Measurements from ENCODE around the gene ZNF19.

The ZNF19 gene

DNA sequence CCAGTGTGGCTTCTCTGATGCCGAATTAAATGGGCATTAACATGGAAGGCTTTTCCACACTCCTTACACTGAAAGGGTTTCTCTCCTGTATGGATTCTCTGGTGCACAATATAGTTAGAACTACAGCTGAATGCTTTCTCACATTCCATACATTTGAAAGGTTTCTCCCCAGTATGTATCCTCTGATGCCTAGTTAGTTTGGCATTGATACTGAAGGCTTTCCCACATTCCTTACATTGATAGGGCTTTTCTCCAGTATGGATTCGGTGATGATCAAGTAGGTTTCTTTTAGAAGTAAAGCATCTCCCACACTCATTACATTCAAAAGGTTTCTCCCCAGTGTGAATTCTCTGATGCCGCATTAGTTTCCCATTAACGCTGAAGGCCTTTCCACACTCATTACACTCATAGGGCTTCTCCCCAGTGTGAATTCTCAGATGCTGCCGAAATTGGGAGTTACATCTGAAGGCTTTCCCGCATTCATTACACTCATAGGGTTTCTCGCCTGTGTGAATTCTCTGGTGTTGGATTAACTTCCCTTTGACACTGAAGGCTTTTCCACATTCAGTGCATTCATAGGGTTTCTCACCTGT is 40.8 kb downstream of the ZNF19 start:
- H4K20me1 ChIP-seq: no peaks in the 10 kb centered on the region
- H3K4me1 ChIP-seq: no peaks in the 10 kb centered on the region
- no peak overlapping the region for H3K4me2 ChIP-seq
- peaks cover 74% of the 10 kb centered on the region for H3K36me3 ChIP-seq
- no peak overlapping the region for H3K27ac ChIP-seq
- no peak overlapping the region for H3K9ac ChIP-seq
- TF ChIP-seq Cebpa-rat (IDR thresholded peaks at IDR 0.05): no peak
- peaks cover 99% of the 10 kb centered on the region for H3K9me3 ChIP-seq
- 0 out of 2 replicates have a peak, but pooled peaks cover 10% of the 10 kb centered on the region for H3K27me3 ChIP-seq
- H3K4me3 ChIP-seq: peak overlapping the region; percentile 46

DNA sequence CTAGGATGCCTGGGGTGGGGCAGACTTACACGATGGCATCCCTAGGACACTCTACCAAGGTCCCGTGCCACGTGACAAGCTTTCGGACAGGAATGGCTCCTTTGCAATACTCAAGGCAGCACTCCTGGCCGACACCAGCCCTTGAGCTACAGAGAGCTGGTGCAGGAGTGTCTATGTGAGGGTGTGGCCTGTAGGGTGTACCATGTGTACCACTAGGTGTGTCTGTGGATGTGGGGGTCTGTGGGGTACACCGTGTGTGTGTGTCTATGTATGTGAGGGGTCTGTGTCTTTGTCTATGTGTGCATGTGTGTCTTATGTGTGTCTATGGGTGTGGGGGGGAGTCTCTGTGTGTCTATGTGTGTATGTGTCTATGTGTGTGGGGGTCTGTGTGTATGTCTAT is 45.4 kb downstream of the ZNF19 start:
- no peaks in the 10 kb centered on the region for H4K20me1 ChIP-seq
- H3K9ac ChIP-seq: no peak overlapping the region
- peaks cover 75% of the 10 kb centered on the region for H3K9me3 ChIP-seq
- peaks cover 10% of the 10 kb centered on the region for H3K4me1 ChIP-seq
- no peak overlapping the region for H3K4me3 ChIP-seq
- H3K27me3 ChIP-seq: 0 out of 2 replicates have a peak, but pooled peaks cover 5% of the 10 kb centered on the region
- no peak for TF ChIP-seq Cebpa-rat (IDR thresholded peaks at IDR 0.05)
- H3K36me3 ChIP-seq: peaks cover 27% of the 10 kb centered on the region
- H3K27ac ChIP-seq: no peak overlapping the region
- no peak overlapping the region for H3K4me2 ChIP-seq

DNA sequence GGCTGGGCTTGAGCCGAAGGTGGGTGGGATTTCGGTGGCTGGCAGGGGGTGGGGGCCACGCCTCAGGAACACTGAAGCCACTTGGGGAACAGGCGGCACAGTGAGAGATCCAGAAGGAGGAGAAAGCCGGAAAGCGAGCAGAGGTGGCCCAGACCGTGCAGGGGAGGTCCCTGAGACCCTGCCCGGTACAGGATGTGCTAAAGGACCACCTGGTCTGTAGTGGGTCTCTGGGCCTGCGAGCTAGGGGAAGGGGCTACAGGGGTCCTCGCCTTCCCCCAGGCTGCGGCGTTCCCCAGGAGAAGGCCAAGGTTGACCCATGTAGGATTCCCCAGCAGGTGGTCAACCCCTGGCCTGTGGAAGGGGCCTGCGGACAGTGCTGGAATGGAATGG is 47.1 kb downstream of the ZNF19 start, which contains the start of gene TLE7:
Gene TLE7, minus strand, starts transcription at position 4 of the 390 bp plus-strand sequence. CDS start 8,730 bp downstream, outside the sequence.
- Histone ChIP-seq H3K4me2 (no peak within 1 kb of the TSS), H3K9me3 (peaks cover 58% of the 10 kb centered on the region), H3K27me3 (no peaks in the 10 kb centered on the region), H3K4me3 (no peak within 1 kb of the TSS), H3K4me1 (peaks cover 10% of the 10 kb centered on the region), H3K36me3 (peaks cover 12% of the 10 kb centered on the region), H3K9ac (no peak within 1 kb of the TSS), H3K27ac (no peak within 1 kb of the TSS), H4K20me1 (no peaks in the 10 kb centered on the region)
- no peak for TF ChIP-seq Cebpa-rat (IDR thresholded peaks at IDR 0.05)

DNA sequence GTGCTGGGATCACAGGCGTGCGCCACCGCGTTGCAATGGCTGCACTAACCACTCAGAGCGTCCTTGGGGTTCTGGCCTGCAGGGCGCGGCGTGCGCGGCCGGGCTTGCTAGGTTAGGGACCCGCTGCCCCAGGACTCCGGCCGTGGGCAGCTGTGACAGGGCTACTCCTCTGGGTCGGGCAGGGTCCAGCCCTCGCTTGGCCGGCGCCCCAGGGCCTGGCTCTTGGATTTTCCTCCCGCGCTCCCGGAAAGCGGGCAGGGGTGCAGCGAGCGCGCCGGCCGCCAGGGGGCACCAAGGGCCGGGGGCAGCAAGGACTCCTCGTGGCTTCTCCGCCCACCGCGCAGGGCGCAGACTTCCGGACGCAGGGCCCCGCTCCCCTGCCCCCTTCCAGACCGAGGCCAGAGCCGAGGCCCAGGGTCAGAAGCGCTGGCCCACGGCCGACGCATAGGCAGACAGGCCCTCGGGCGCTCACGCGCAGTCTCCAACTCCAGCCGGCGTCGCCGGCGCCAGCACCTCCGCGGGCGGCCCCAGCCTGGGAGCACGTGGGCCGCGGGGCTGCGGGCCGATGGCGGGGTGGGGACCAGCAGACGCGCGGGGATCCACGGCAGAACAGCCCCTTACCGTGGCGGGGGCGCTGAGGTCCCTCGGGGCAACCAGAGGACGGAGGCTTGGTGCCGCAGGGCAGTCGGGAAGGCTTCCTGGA is 47.6 kb downstream of the ZNF19 start:
- Histone ChIP-seq H3K27ac (no peak overlapping the region), H3K4me1 (peaks cover 10% of the 10 kb centered on the region), H3K36me3 (peaks cover 7% of the 10 kb centered on the region), H3K9me3 (peaks cover 53% of the 10 kb centered on the region), H3K4me3 (no peak overlapping the region), H3K4me2 (no peak overlapping the region), H4K20me1 (no peaks in the 10 kb centered on the region), H3K9ac (no peak overlapping the region), H3K27me3 (no peaks in the 10 kb centered on the region)
- TF ChIP-seq Cebpa-rat (IDR thresholded peaks at IDR 0.05): no peak

DNA sequence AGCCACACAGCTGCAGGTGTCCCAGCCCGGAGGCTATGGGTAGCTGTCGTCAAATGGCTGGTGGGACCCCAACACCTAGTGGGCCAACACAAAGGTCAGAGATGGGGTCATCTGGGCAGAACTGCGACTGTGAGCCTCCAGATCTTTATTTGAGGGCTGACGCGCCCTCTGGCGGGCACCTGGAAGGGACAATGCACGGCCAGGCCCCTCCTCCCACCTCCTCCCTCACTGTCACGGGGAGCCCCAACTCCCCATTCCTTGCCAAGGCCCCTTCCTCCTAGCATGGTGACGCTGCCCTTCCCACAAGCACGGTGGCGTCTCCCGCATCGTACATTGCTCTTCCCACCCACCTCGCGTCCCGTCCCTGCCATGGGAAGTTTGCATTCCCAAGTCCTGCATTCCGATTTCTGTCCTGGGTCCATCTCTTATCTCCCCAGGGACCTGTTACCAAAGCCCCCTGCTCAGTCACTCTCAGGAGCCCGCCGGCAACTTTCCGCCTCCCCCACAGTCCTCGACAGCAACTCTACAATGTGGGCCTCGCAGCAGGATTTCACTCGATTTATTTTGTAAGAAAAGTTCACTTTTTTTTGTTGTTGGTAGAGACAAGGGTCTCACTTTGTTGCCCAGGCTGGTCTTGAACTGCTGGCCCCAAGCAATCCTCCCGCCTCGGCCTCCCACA is 48.3 kb downstream of the ZNF19 start:
- no peak for TF ChIP-seq Cebpa-rat (IDR thresholded peaks at IDR 0.05)
- peaks cover 10% of the 10 kb centered on the region for H3K4me1 ChIP-seq
- no peak overlapping the region for H3K27ac ChIP-seq
- no peak overlapping the region for H3K9ac ChIP-seq
- H4K20me1 ChIP-seq: no peaks in the 10 kb centered on the region
- no peak overlapping the region for H3K4me2 ChIP-seq
- H3K36me3 ChIP-seq: no peaks in the 10 kb centered on the region
- H3K4me3 ChIP-seq: no peak overlapping the region
- H3K9me3 ChIP-seq: peaks cover 46% of the 10 kb centered on the region
- no peaks in the 10 kb centered on the region for H3K27me3 ChIP-seq

DNA sequence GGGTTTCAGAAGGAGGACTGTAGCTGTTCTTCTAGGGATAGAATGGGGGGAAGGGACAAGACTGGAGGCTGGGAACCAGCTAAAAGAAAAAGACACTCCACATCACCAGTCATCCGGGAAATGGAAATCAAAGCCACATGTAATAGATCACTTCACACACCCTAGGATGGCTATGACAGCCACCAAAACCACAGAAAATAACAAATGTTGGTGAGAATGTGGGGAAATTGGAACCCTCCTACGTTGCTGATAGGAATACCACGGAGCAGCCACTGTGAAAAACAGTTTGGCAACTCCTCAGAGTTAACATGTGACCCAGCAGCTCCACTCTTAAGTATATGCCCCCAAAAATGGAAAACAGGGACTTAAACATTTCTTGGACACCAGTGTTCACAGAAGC is 49.6 kb downstream of the ZNF19 start:
- Histone ChIP-seq H3K4me1 (peaks cover 10% of the 10 kb centered on the region), H3K4me3 (no peak overlapping the region), H3K4me2 (0 out of 2 replicates have a peak overlapping the region, but pooled peaks have one; percentile 0), H3K9me3 (peaks cover 33% of the 10 kb centered on the region), H4K20me1 (no peaks in the 10 kb centered on the region), H3K27ac (no peak overlapping the region), H3K27me3 (no peaks in the 10 kb centered on the region), H3K9ac (no peak overlapping the region), H3K36me3 (no peaks in the 10 kb centered on the region)
- TF ChIP-seq Cebpa-rat (IDR thresholded peaks at IDR 0.05): no peak

DNA sequence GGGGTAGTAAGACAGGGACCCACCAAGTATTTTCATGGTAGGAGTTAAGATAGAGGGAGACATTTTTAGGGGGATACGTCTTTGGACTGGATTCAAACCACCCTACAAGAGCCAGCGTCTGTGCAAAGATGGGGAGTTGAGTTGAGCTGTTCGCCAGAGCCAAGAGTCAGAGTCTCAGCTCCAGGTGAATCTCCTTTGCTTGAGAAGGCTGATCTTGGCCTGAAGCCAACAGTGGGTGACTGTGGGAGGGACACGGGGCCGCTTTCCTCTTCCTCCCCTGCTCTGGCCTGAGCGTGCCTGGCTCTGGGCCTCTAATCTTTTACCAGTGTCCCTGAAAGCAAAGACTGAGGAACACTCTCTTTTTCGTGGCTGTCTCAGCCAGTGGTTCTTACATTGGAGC is 52.7 kb downstream of the ZNF19 start:
- Histone ChIP-seq H3K9ac (no peak overlapping the region), H3K27me3 (no peaks in the 10 kb centered on the region)

DNA sequence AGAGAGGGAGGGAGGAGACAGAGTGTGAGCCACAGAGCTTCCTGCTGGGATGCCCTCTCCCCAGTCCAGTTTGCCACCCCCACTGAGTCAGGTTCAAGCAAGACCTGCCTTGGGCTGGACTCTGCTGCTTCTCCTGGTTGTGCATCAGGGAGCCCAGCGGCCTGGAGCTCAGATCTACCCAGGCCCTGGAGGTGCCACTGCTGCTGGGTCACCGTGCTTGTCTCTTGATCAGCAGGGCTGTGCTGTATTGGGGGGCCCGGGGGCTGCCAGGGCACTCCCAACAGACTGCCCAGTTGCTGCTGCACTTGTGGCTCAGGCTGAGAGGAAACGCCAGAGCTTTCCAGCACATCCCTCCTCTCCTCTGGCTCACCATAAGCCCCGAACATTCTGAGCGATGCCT is 56.2 kb downstream of the ZNF19 start:
- H3K9me3 ChIP-seq: peaks cover 11% of the 10 kb centered on the region
- no peaks in the 10 kb centered on the region for H3K36me3 ChIP-seq
- no peak overlapping the region for H3K9ac ChIP-seq
- H3K4me3 ChIP-seq: no peak overlapping the region
- H3K4me2 ChIP-seq: no peak overlapping the region
- H3K4me1 ChIP-seq: no peaks in the 10 kb centered on the region
- no peaks in the 10 kb centered on the region for H4K20me1 ChIP-seq
- H3K27me3 ChIP-seq: no peaks in the 10 kb centered on the region
- no peak for TF ChIP-seq Cebpa-rat (IDR thresholded peaks at IDR 0.05)
- no peak overlapping the region for H3K27ac ChIP-seq

More for the DNA sequence above, 52.7 kb downstream of the ZNF19 start:
- Histone ChIP-seq H3K4me2 (no peak overlapping the region), H4K20me1 (no peaks in the 10 kb centered on the region), H3K27ac (no peak overlapping the region), H3K36me3 (no peaks in the 10 kb centered on the region), H3K4me1 (peaks cover 10% of the 10 kb centered on the region), H3K4me3 (no peak overlapping the region), H3K9me3 (peaks cover 5% of the 10 kb centered on the region)
- TF ChIP-seq Cebpa-rat (IDR thresholded peaks at IDR 0.05): no peak

DNA sequence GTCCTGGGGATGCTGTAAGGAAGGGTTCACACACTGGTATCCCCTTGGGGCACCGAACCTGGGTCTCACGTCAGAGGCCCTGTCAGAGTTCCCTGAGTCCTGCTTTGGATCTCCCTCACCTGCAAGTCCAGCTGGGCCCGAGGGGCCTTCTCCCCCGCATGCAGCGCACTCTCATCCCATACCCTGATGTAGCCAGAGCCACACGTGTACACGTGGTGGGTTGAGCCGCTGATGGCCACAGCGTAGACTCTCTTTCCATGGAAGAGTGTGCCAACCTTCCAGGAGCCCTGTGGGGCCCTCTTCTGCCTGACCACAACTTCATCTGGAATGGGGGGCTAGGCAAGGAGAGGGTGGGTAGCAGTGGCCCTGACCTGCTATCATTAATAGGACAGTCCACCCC is 57.1 kb downstream of the ZNF19 start:
- H3K4me2 ChIP-seq: no peak overlapping the region
- H3K9me3 ChIP-seq: peaks cover 19% of the 10 kb centered on the region
- H3K36me3 ChIP-seq: no peaks in the 10 kb centered on the region
- H3K9ac ChIP-seq: no peak overlapping the region
- no peak overlapping the region for H3K4me3 ChIP-seq
- H4K20me1 ChIP-seq: no peaks in the 10 kb centered on the region
- H3K27me3 ChIP-seq: peaks cover 5% of the 10 kb centered on the region
- H3K27ac ChIP-seq: no peak overlapping the region
- H3K4me1 ChIP-seq: no peaks in the 10 kb centered on the region
- TF ChIP-seq Cebpa-rat (IDR thresholded peaks at IDR 0.05): no peak

DNA sequence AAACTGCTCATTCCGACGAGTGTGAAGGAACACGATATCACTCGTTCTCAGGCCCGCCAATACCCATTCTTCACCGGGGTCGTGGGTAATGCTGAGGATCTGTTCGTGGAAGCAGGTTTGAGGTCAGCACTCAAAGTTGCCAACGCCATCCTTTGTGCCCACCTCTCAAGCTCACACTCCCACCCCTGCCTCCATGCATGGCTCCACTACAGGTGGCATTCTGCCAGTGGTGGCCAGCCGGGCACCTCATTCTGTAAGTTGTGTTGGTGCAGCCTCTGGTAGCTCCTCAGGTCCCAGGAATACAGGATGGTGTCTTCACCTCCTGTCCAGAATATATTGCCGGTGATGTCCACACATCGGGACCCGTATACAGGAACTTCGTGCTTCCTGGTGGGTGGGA is 57.9 kb downstream of the ZNF19 start:
- Histone ChIP-seq H4K20me1 (no peaks in the 10 kb centered on the region), H3K4me2 (no peak overlapping the region), H3K4me1 (no peaks in the 10 kb centered on the region), H3K27ac (no peak overlapping the region), H3K9ac (no peak overlapping the region), H3K4me3 (no peak overlapping the region), H3K36me3 (no peaks in the 10 kb centered on the region), H3K9me3 (peaks cover 27% of the 10 kb centered on the region), H3K27me3 (peaks cover 13% of the 10 kb centered on the region)
- no peak for TF ChIP-seq Cebpa-rat (IDR thresholded peaks at IDR 0.05)
